ENCODE results near the gene CFAP92.

GRCh38 chr3:128895843-128896697, 97.8 kb downstream of the CFAP92 start:
- TF ChIP-seq, protein P1, sequence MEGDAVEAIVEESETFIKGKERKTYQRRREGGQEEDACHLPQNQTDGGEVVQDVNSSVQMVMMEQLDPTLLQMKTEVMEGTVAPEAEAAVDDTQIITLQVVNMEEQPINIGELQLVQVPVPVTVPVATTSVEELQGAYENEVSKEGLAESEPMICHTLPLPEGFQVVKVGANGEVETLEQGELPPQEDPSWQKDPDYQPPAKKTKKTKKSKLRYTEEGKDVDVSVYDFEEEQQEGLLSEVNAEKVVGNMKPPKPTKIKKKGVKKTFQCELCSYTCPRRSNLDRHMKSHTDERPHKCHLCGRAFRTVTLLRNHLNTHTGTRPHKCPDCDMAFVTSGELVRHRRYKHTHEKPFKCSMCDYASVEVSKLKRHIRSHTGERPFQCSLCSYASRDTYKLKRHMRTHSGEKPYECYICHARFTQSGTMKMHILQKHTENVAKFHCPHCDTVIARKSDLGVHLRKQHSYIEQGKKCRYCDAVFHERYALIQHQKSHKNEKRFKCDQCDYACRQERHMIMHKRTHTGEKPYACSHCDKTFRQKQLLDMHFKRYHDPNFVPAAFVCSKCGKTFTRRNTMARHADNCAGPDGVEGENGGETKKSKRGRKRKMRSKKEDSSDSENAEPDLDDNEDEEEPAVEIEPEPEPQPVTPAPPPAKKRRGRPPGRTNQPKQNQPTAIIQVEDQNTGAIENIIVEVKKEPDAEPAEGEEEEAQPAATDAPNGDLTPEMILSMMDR (IDR thresholded peaks at IDR 0.05; ENCODE audit: low read length), result no peak
- TF ChIP-seq EZH2 (IDR thresholded peaks at IDR 0.05; ENCODE audit: borderline replicate concordance, low read length), result no peak

Data from OCI-LY1 (cell line).